ENCODE measurements around the gene IGF1R.

Gene IGF1R

GRCh38 chr15:98660055-98660454, 11.7 kb downstream of the IGF1R start:
- Histone ChIP-seq H3K4me3 (IDR thresholded peaks at IDR 0.05; ENCODE audit: insufficient read depth, low read depth, low read length) (no peak overlapping the region), H3K36me3 (ENCODE audit: insufficient read depth) (no peaks in the 10 kb centered on the region), H3K27me3 (ENCODE audit: insufficient read depth, low read depth) (no peaks in the 10 kb centered on the region), H3K9ac (no peak overlapping the region), H3K4me1 (ENCODE audit: low read depth, poor library complexity, severe bottlenecking) (peaks cover 4% of the 10 kb centered on the region), H3K79me2 (ENCODE audit: insufficient read depth, low read depth) (peaks cover 93% of the 10 kb centered on the region), H2AFZ (ENCODE audit: low read depth) (no peak overlapping the region), H3K27ac (no peak overlapping the region), H4K20me1 (ENCODE audit: insufficient read depth) (peaks cover 29% of the 10 kb centered on the region), H3K4me2 (no peak overlapping the region)
- no peak for TF ChIP-seq CTCF (conservative IDR thresholded peaks at IDR 0.05; ENCODE audit: low read depth, low read length)

GRCh38 chr15:98663045-98663444, 14.7 kb downstream of the IGF1R start:
- no peaks in the 10 kb centered on the region for H3K36me3 ChIP-seq (ENCODE audit: insufficient read depth)
- TF ChIP-seq CTCF (conservative IDR thresholded peaks at IDR 0.05; ENCODE audit: low read depth, low read length): no peak
- no peaks in the 10 kb centered on the region for H3K27me3 ChIP-seq (ENCODE audit: insufficient read depth, low read depth)
- no peak overlapping the region for H3K9ac ChIP-seq
- no peak overlapping the region for H3K27ac ChIP-seq
- H2AFZ ChIP-seq (ENCODE audit: low read depth): no peak overlapping the region
- H3K4me1 ChIP-seq (ENCODE audit: low read depth, poor library complexity, severe bottlenecking): peaks cover 10% of the 10 kb centered on the region
- H3K79me2 ChIP-seq (ENCODE audit: insufficient read depth, low read depth): peaks cover 91% of the 10 kb centered on the region
- peaks cover 20% of the 10 kb centered on the region for H4K20me1 ChIP-seq (ENCODE audit: insufficient read depth)
- H3K4me3 ChIP-seq (IDR thresholded peaks at IDR 0.05; ENCODE audit: insufficient read depth, low read depth, low read length): no peak overlapping the region
- H3K4me2 ChIP-seq: no peak overlapping the region

GRCh38 chr15:98663606-98664005, 15.3 kb downstream of the IGF1R start:
- peaks cover 92% of the 10 kb centered on the region for H3K79me2 ChIP-seq (ENCODE audit: insufficient read depth, low read depth)
- peaks cover 10% of the 10 kb centered on the region for H3K4me1 ChIP-seq (ENCODE audit: low read depth, poor library complexity, severe bottlenecking)
- no peak overlapping the region for H3K9ac ChIP-seq
- H3K4me2 ChIP-seq: no peak overlapping the region
- H2AFZ ChIP-seq (ENCODE audit: low read depth): no peak overlapping the region
- no peaks in the 10 kb centered on the region for H3K27me3 ChIP-seq (ENCODE audit: insufficient read depth, low read depth)
- no peaks in the 10 kb centered on the region for H3K36me3 ChIP-seq (ENCODE audit: insufficient read depth)
- no peak for TF ChIP-seq CTCF (conservative IDR thresholded peaks at IDR 0.05; ENCODE audit: low read depth, low read length)
- no peak overlapping the region for H3K4me3 ChIP-seq (IDR thresholded peaks at IDR 0.05; ENCODE audit: insufficient read depth, low read depth, low read length)
- H4K20me1 ChIP-seq (ENCODE audit: insufficient read depth): peaks cover 17% of the 10 kb centered on the region
- no peak overlapping the region for H3K27ac ChIP-seq

GRCh38 chr15:98666441-98666840, 18.1 kb downstream of the IGF1R start:
- H3K4me1 ChIP-seq (ENCODE audit: low read depth, poor library complexity, severe bottlenecking): peaks cover 10% of the 10 kb centered on the region
- H4K20me1 ChIP-seq (ENCODE audit: insufficient read depth): peaks cover 4% of the 10 kb centered on the region; the same call in 1 of the 2 replicates

More at GRCh38 chr15:98666441-98666840, 18.1 kb downstream of the IGF1R start:
- Histone ChIP-seq H3K27ac (no peak overlapping the region), H2AFZ (ENCODE audit: low read depth) (no peak overlapping the region), H3K9ac (no peak overlapping the region), H3K4me2 (no peak overlapping the region), H3K36me3 (ENCODE audit: insufficient read depth) (no peaks in the 10 kb centered on the region), H3K27me3 (ENCODE audit: insufficient read depth, low read depth) (no peaks in the 10 kb centered on the region), H3K4me3 (IDR thresholded peaks at IDR 0.05; ENCODE audit: insufficient read depth, low read depth, low read length) (no peak overlapping the region), H3K79me2 (ENCODE audit: insufficient read depth, low read depth) (peaks cover 81% of the 10 kb centered on the region)
- no peak for TF ChIP-seq CTCF (conservative IDR thresholded peaks at IDR 0.05; ENCODE audit: low read depth, low read length)

All from KMS-11 (cell line).